Esophagus (tissue), 2 donors: Measurements from ENCODE around the gene KCNH2. TPM values are rescaled to one million over a fixed set of nuclear protein-coding genes. Genes with fewer than 3 reads are reported as not detected.

Experiments used
- H3K27ac ChIP-seq, 2 donors: one replicate each; pipeline ENCODE4 v1.5.1; 2013; ENCODE audit warnings: low read depth in 2 of 2, mild to moderate bottlenecking in 2 of 2, inconsistent platforms in 1 of 2, low read length in 1 of 2, moderate library complexity in 1 of 2
- H3K27me3 ChIP-seq, 2 donors: one replicate each; pipeline ENCODE4 v1.6.1; 2013; ENCODE audit warnings: low read length in 2 of 2, control low read depth in 1 of 2, mild to moderate bottlenecking in 1 of 2; ENCODE audit not compliant: insufficient read depth in 2 of 2, control insufficient read depth in 1 of 2
- H3K36me3 ChIP-seq, 2 donors: one replicate each; pipeline ENCODE4 v1.6.1; 2013; ENCODE audit warnings: low read length in 1 of 2; ENCODE audit not compliant: control insufficient read depth in 2 of 2, insufficient read depth in 2 of 2
- H3K4me1 ChIP-seq, 2 donors: one replicate each; pipeline ENCODE4 v1.6.1; 2013; ENCODE audit warnings: low read length in 1 of 2; ENCODE audit not compliant: control insufficient read depth in 2 of 2, insufficient read depth in 2 of 2
- H3K4me3 ChIP-seq, 2 donors: one replicate each; pipeline ENCODE4 v1.5.1; 2013; ENCODE audit warnings: low read length in 2 of 2, mild to moderate bottlenecking in 2 of 2, low read depth in 1 of 2, moderate library complexity in 1 of 2
- H3K9me3 ChIP-seq, 2 donors: one replicate each; pipeline ENCODE4 v1.6.1; 2013; ENCODE audit warnings: mild to moderate bottlenecking in 2 of 2, low read depth in 1 of 2, low read length in 1 of 2, moderate library complexity in 1 of 2; ENCODE audit not compliant: control insufficient read depth in 2 of 2, insufficient read depth in 1 of 2
- WGBS, 2 donors: extraction: QIAGEN DNeasy Blood & Tissue Kit; methylation state at CpG; one replicate each; pipeline ENCODE4 v1.1.7; 2013; 5-methylcytosine and 5-hydroxymethylcytosine counted together
- polyA plus RNA-seq, 2 donors: library from polyadenylated mRNA; stranded (reverse); fragments of 200-250 nt; gene quantifications; one replicate each; pipeline ENCODE4 v1.2.3, GENCODE V29; 2013
- donor health status: healthy with polysubstance abuse.
- donor health status: Bipolar disorder and iron deficiency.

The KCNH2 gene
- polyA plus RNA-seq, 2 donors = 0.88 to 2.0 TPM

- Histone ChIP-seq H3K9me3 (no peaks in the 10 kb centered on the region), H3K27ac (no peak overlapping the region), H3K36me3 (no peaks in the 10 kb centered on the region), H3K4me3 (no peak overlapping the region), H3K4me1 (no peaks in the 10 kb centered on the region), H3K27me3 (no peaks in the 10 kb centered on the region)
- 79 to 86% methylated on average over 20 of the region's 20 CpGs for WGBS, 2 donors
Observed at GRCh38 chr7:150998341-150998740, 20.2 kb upstream of the KCNH2 start.

- Histone ChIP-seq H3K27me3 (no peaks in the 10 kb centered on the region), H3K4me3 (no peak overlapping the region), H3K36me3 (no peaks in the 10 kb centered on the region), H3K27ac (no peak overlapping the region), H3K4me1 (no peaks in the 10 kb centered on the region), H3K9me3 (no peaks in the 10 kb centered on the region)
- WGBS, 2 donors = 85 to 89% methylated on average over 5 of the region's 5 CpGs
Observed at GRCh38 chr7:150997817-150998216, 19.7 kb upstream of the KCNH2 start.

- 85 to 88% methylated on average over 8 of the region's 8 CpGs for WGBS, 2 donors
- Histone ChIP-seq H3K9me3 (no peaks in the 10 kb centered on the region), H3K36me3 (no peaks in the 10 kb centered on the region), H3K27ac (no peak overlapping the region), H3K4me3 (no peak overlapping the region), H3K27me3 (no peaks in the 10 kb centered on the region), H3K4me1 (no peaks in the 10 kb centered on the region)
Observed at GRCh38 chr7:150997075-150997511, 19.0 kb upstream of the KCNH2 start.

- Histone ChIP-seq H3K36me3 (no peaks in the 10 kb centered on the region), H3K4me3 (no peak overlapping the region), H3K27ac (no peak overlapping the region), H3K9me3 (peaks cover 0 to under 1% of the 10 kb centered on the region in 2 donors), H3K27me3 (no peaks in the 10 kb centered on the region), H3K4me1 (no peaks in the 10 kb centered on the region)
- 36 to 44% methylated on average over 28 to 31 of the region's 31 CpGs for WGBS, 2 donors
Observed at GRCh38 chr7:150996376-150997074, 18.4 kb upstream of the KCNH2 start.

- Histone ChIP-seq H3K4me1 (no peaks in the 10 kb centered on the region), H3K27me3 (no peaks in the 10 kb centered on the region), H3K36me3 (no peaks in the 10 kb centered on the region), H3K4me3 (peak overlapping the region in 1 of 2 donors; percentile 16), H3K9me3 (peaks cover 0 to 10% of the 10 kb centered on the region in 2 donors), H3K27ac (no peak overlapping the region)
- WGBS, 2 donors = 65 to 67% methylated on average over 19 of the region's 19 CpGs
Observed at GRCh38 chr7:150994838-150995510, 16.9 kb upstream of the KCNH2 start.

- Histone ChIP-seq H3K27me3 (no peaks in the 10 kb centered on the region), H3K36me3 (no peaks in the 10 kb centered on the region), H3K4me1 (no peaks in the 10 kb centered on the region), H3K9me3 (peaks cover 0 to 15% of the 10 kb centered on the region in 2 donors), H3K27ac (no peak overlapping the region), H3K4me3 (peak overlapping the region in 1 of 2 donors; percentile 11)
- 47 to 51% methylated on average over 13 to 15 of the region's 15 CpGs for WGBS, 2 donors
Observed at GRCh38 chr7:150994141-150994837, 16.2 kb upstream of the KCNH2 start.

GRCh38 chr7:150993511-150993910 lies 15.4 kb upstream of the KCNH2 start:
- peaks cover 0 to 3% of the 10 kb centered on the region in 2 donors for H3K4me1 ChIP-seq
- H3K9me3 ChIP-seq = peaks cover 0 to 15% of the 10 kb centered on the region in 2 donors
- H3K27me3 ChIP-seq = no peaks in the 10 kb centered on the region
- H3K27ac ChIP-seq = peak overlapping the region; percentile 24 to 40
- H3K36me3 ChIP-seq = no peaks in the 10 kb centered on the region
- 79 to 85% methylated on average over 14 of the region's 14 CpGs for WGBS, 2 donors
- H3K4me3 ChIP-seq = no peak overlapping the region

GRCh38 chr7:150992833-150993302 lies 14.7 kb upstream of the KCNH2 start:
- peak overlapping the region in 1 of 2 donors; percentile 24 for H3K27ac ChIP-seq
- peaks cover 0 to 15% of the 10 kb centered on the region in 2 donors for H3K9me3 ChIP-seq
- peaks cover 0 to 6% of the 10 kb centered on the region in 2 donors for H3K4me1 ChIP-seq
- H3K36me3 ChIP-seq = no peaks in the 10 kb centered on the region
- 37 to 40% methylated on average over 5 of the region's 5 CpGs for WGBS, 2 donors
- no peaks in the 10 kb centered on the region for H3K27me3 ChIP-seq
- no peak overlapping the region for H3K4me3 ChIP-seq

- Histone ChIP-seq H3K36me3 (no peaks in the 10 kb centered on the region), H3K9me3 (peaks cover 0 to 15% of the 10 kb centered on the region in 2 donors), H3K4me1 (peaks cover 0 to 6% of the 10 kb centered on the region in 2 donors), H3K4me3 (no peak overlapping the region), H3K27me3 (no peaks in the 10 kb centered on the region), H3K27ac (peak overlapping the region in 1 of 2 donors; percentile 24)
- WGBS, 2 donors = 64 to 72% methylated on average over 6 of the region's 6 CpGs
Observed at GRCh38 chr7:150992051-150992640, 14.0 kb upstream of the KCNH2 start.
